ENCODE data around the gene GRB10. TPM values are rescaled to one million over a fixed set of nuclear protein-coding genes. Genes with fewer than 3 reads are reported as not detected.
A peak's percentile ranks its signal among the peaks of the same experiment; 100 is the strongest.

GRB10 gene
- total RNA-seq, 4 donors from 2014 or later, result 33.9 to 72.6 (median 41.8) TPM

DNA sequence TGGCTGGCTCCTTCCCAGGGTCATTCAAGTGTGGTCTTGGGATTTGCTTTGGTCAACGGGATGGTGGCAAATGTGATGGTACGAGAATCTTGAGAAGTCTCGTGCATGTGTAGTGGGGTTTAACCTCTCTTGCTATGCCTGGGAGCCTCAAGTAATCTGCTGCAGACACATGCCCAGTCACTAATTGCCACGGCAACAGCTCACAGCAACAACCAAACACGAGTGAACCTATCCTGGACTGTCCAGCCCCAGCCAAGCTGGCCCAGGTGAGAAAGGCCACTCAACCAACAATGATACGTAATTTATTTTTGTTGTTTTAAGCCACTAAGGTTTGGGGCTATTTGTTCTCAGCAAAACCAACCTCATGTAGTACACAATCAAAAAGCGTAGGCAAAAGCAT, 179.4 kb downstream of the GRB10 start:
- Histone ChIP-seq H3K36me3 (no peaks in the 10 kb centered on the region), H3K27ac (no peak overlapping the region), H3K9me3 (no peaks in the 10 kb centered on the region), H3K27me3 (no peaks in the 10 kb centered on the region), H3K4me3 (no peak overlapping the region), H3K4me1 (no peaks in the 10 kb centered on the region)
- intact Hi-C loops (cut with DNase I; ENCODE audit: low total_unique reads), result no loop called here
- TF ChIP-seq, protein P1, sequence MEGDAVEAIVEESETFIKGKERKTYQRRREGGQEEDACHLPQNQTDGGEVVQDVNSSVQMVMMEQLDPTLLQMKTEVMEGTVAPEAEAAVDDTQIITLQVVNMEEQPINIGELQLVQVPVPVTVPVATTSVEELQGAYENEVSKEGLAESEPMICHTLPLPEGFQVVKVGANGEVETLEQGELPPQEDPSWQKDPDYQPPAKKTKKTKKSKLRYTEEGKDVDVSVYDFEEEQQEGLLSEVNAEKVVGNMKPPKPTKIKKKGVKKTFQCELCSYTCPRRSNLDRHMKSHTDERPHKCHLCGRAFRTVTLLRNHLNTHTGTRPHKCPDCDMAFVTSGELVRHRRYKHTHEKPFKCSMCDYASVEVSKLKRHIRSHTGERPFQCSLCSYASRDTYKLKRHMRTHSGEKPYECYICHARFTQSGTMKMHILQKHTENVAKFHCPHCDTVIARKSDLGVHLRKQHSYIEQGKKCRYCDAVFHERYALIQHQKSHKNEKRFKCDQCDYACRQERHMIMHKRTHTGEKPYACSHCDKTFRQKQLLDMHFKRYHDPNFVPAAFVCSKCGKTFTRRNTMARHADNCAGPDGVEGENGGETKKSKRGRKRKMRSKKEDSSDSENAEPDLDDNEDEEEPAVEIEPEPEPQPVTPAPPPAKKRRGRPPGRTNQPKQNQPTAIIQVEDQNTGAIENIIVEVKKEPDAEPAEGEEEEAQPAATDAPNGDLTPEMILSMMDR (IDR thresholded peaks at IDR 0.05), result no peak
- no peak for TF ChIP-seq POLR2A (IDR thresholded peaks at IDR 0.05)
- no peak for DNase-seq

DNA sequence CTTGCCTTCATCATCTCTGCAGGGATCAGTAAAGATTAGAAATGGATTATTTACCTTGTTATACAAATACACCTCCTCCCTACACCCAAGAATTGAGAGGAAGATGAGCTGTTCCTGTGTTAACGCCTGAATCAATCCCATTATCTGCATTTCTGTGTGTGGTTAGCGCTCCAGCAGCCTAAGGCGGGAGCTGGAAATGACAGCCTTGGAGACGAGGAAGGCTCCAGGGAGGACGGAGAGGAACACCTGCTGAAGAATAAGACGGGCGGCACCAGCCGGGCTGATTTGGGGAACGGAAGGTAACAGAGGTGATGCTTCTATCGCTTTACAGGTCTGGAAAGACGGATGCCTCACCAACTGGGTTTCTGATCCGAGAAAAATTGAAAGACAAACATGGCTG, 183.3 kb downstream of the GRB10 start:
- Histone ChIP-seq H3K4me3 (no peak overlapping the region), H3K27me3 (no peaks in the 10 kb centered on the region), H3K4me1 (no peaks in the 10 kb centered on the region), H3K36me3 (no peaks in the 10 kb centered on the region), H3K27ac (peak overlapping the region in 1 of 2 donors; percentile 55), H3K9me3 (no peaks in the 10 kb centered on the region)
- no peak for DNase-seq
- intact Hi-C loops (cut with DNase I; ENCODE audit: low total_unique reads), result no loop called here
- TF ChIP-seq POLR2A (IDR thresholded peaks at IDR 0.05), result no peak
- TF ChIP-seq, protein P1 (IDR thresholded peaks at IDR 0.05), result no peak

DNA sequence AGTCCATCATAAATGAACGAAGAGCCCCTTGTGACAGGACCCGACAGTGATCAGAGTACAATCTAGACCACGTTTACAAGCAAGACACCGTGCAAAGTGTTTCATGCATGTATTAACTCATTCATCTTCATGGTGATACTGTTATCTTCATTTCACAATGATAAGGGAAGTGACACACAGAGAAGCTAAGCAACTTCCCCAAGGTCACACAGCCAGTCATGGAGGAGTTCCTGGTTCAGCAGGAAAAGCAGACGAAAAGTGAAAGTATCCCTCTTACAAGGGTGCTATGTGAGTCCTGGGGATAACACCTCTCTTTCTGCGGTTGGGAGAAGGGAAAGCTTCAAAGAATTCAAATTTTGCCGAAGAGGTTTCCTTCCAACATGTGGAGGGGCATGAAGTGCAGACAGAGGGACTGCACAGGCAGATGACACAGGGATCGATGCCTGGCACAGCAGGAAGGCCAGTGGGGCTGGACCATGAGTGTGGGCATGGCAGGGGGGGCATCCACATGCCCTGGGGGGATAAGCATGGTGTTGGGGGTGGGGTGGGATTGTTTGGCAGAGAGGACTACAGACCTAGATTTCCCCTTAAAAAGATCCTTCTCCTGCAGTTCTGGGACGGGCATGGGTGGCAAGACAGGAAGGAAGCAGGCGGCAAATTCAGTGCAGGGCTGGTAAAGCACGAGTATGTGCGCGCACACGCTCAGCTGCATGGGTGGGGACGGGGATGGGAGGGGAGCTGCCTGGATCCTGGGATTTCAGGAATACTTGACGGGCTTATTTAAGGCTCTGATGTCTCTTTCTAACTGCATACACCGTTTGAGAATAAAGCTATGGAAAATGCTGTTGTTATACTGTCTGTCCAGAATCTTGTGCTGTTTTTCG, 184.0 kb downstream of the GRB10 start:
- TF ChIP-seq, protein P1 (IDR thresholded peaks at IDR 0.05), result no peak
- TF ChIP-seq POLR2A (IDR thresholded peaks at IDR 0.05), result no peak

DNA sequence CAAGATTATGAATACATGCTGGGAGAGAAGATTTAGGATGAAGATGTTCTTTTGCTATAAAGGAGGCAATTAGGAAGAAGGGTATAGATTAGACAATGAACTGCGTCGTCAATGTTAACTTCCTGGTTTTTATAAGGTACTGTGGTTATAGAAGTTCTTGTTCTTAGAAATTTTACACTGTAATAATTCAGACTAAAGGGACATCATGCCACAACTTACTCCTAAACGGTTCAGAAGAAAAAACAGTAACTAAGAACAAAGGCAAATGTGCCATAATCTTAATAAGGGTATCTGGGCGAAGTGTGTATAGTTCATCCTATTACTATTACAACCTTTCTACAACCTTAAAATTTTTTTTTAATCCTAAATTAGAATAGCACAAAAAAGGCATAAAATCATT, 186.2 kb downstream of the GRB10 start:
- H3K27me3 ChIP-seq, result no peaks in the 10 kb centered on the region
- no peak overlapping the region for H3K27ac ChIP-seq
- H3K4me1 ChIP-seq, result no peaks in the 10 kb centered on the region
- H3K36me3 ChIP-seq, result no peaks in the 10 kb centered on the region
- DNase-seq, result no peak
- no peak for TF ChIP-seq POLR2A (IDR thresholded peaks at IDR 0.05)
- TF ChIP-seq, protein P1 (IDR thresholded peaks at IDR 0.05), result no peak
- no peak overlapping the region for H3K4me3 ChIP-seq
- intact Hi-C loops (cut with DNase I; ENCODE audit: low total_unique reads), result no loop called here
- no peaks in the 10 kb centered on the region for H3K9me3 ChIP-seq

More for the DNA sequence above, 184.0 kb downstream of the GRB10 start:
- intact Hi-C loops (cut with DNase I; ENCODE audit: low total_unique reads), result no loop called here
- H3K27me3 ChIP-seq, result no peaks in the 10 kb centered on the region
- H3K4me1 ChIP-seq, result no peaks in the 10 kb centered on the region
- no peak overlapping the region for H3K4me3 ChIP-seq
- H3K9me3 ChIP-seq, result no peaks in the 10 kb centered on the region
- no peak for DNase-seq
- H3K36me3 ChIP-seq, result no peaks in the 10 kb centered on the region
- no peak overlapping the region for H3K27ac ChIP-seq

DNA sequence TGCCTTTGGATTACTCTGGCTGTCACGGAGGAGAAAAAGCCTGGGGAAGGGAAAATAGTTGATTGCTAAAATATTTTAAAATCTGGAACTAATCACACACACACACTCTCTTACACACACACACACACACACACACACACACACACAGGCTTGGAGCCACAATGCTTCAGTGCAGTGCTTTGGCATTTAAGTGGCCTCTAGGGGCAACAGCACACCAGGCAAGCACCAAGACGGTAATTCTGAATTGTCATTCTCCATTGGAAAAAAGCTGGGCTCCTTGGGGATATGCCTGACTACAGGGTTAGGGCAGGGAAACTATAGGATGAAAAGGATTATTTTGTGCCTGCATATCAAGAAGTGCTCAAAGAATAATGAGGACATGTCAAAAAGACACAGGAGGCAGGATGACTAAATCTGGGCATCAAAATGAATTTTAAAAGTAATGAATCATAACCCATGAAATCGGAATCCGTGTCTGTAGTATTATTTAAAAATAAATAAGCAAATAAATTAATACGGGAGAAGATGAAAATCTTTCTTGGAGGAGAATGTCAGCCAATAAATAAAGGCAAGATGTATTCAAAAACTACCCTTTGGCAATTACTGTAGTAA, 187.1 kb downstream of the GRB10 start:
- Histone ChIP-seq H3K9me3 (no peaks in the 10 kb centered on the region), H3K4me3 (no peak overlapping the region), H3K27ac (no peak overlapping the region), H3K27me3 (no peaks in the 10 kb centered on the region), H3K4me1 (no peaks in the 10 kb centered on the region), H3K36me3 (no peaks in the 10 kb centered on the region)
- TF ChIP-seq POLR2A (IDR thresholded peaks at IDR 0.05), result no peak
- TF ChIP-seq, protein P1 (IDR thresholded peaks at IDR 0.05), result peak; percentile 40 to 53 (median 46)
- intact Hi-C loops (cut with DNase I; ENCODE audit: low total_unique reads), result no loop called here
- peak; percentile 44 to 54 for DNase-seq

Data from uterus (tissue), 4 donors.